Stimulated activated CD4-positive, alpha-beta T cell treated with anti-CD3 and anti-CD28 coated beads, Interleukin-15, amount 100 ng/mL, for 48 hours (primary cell): ENCODE data around the gene ARL10.

Experiments used
- DNase-seq, 2 donors: peaks; one replicate each; pipeline ENCODE4 v3.0.0-alpha.2; 2020; ENCODE audit warnings: low read depth in 2 of 2

Gene ARL10

GRCh38 chr5:176361437-176362232 is 3.7 kb upstream of the ARL10 start, which contains the start of gene KIAA1191:
TSS of gene KIAA1191 (minus strand) at chr5:176361764. CDS start at chr5:176359508, 2,256 bp downstream.
- peak; percentile 89 to 92 for DNase-seq

- DNase-seq, result no peak
Observed at GRCh38 chr5:176362233-176362490, 3.1 kb upstream of the ARL10 start.

- no peak for DNase-seq
Observed at GRCh38 chr5:176364765-176365350, 429 bp upstream of the ARL10 start.

- no peak for DNase-seq
Observed at GRCh38 chr5:176366232-176366894, 1.1 kb downstream of the ARL10 start.

GRCh38 chr5:176368726-176369125 is 3.4 kb downstream of the ARL10 start:
- no peak for DNase-seq

GRCh38 chr5:176369934-176370711 is 4.8 kb downstream of the ARL10 start:
- no peak for DNase-seq

- no peak for DNase-seq
Observed at GRCh38 chr5:176371621-176372539, 6.6 kb downstream of the ARL10 start.

GRCh38 chr5:176373100-176373818 is 8.0 kb downstream of the ARL10 start:
- DNase-seq, result no peak

- no peak for DNase-seq
Observed at GRCh38 chr5:176379881-176380280, 14.6 kb downstream of the ARL10 start.

- DNase-seq, result no peak
Observed at GRCh38 chr5:176381423-176381822, 16.1 kb downstream of the ARL10 start.

- DNase-seq, result no peak
Observed at GRCh38 chr5:176381979-176382378, 16.7 kb downstream of the ARL10 start.

- no peak for DNase-seq
Observed at GRCh38 chr5:176382721-176383120, 17.4 kb downstream of the ARL10 start.

- no peak for DNase-seq
Observed at GRCh38 chr5:176383248-176383905, 18.1 kb downstream of the ARL10 start.

- no peak for DNase-seq
Observed at GRCh38 chr5:176383961-176384360, 18.7 kb downstream of the ARL10 start.

- no peak for DNase-seq
Observed at GRCh38 chr5:176384366-176384930, 19.2 kb downstream of the ARL10 start.

- DNase-seq, result no peak
Observed at GRCh38 chr5:176384991-176385390, 19.7 kb downstream of the ARL10 start.

GRCh38 chr5:176386491-176386890 is 21.2 kb downstream of the ARL10 start:
- no peak for DNase-seq

GRCh38 chr5:176387384-176387925 is 22.2 kb downstream of the ARL10 start:
- no peak for DNase-seq

- DNase-seq, result no peak
Observed at GRCh38 chr5:176388003-176388443, 22.7 kb downstream of the ARL10 start.
